ENCODE measurements around the gene NHLH2. TPM values are rescaled to one million over a fixed set of nuclear protein-coding genes. Genes with fewer than 3 reads are reported as not detected.

NHLH2 gene
- total RNA-seq = 0.21 TPM

- DNase-seq = peak; percentile 5
Observed at GRCh38 chr1:115840605-115841460, at the start of gene NHLH2. Gene NHLH2 (minus strand): TSS chr1:115841126. CDS start chr1:115838372, 2,754 bp downstream.

- DNase-seq = no peak
Observed at GRCh38 chr1:115890580-115890979, 49.7 kb upstream of the NHLH2 start.

GRCh38 chr1:115888976-115889375 is 48.0 kb upstream of the NHLH2 start:
- DNase-seq = no peak

- no peak for DNase-seq
Observed at GRCh38 chr1:115882913-115883902, 42.3 kb upstream of the NHLH2 start.

- no peak for DNase-seq
Observed at GRCh38 chr1:115880981-115881672, 40.2 kb upstream of the NHLH2 start.

GRCh38 chr1:115879977-115880376 is 39.1 kb upstream of the NHLH2 start:
- no peak for DNase-seq

- peak; percentile 23 for DNase-seq
Observed at GRCh38 chr1:115877511-115877910, 36.6 kb upstream of the NHLH2 start.

GRCh38 chr1:115874904-115875303 is 34.0 kb upstream of the NHLH2 start:
- no peak for DNase-seq

- no peak for DNase-seq
Observed at GRCh38 chr1:115874497-115874896, 33.6 kb upstream of the NHLH2 start.

GRCh38 chr1:115873184-115873583 is 32.3 kb upstream of the NHLH2 start:
- DNase-seq = no peak

- DNase-seq = no peak
Observed at GRCh38 chr1:115869064-115869463, 28.1 kb upstream of the NHLH2 start.

- DNase-seq = no peak
Observed at GRCh38 chr1:115867216-115867615, 26.3 kb upstream of the NHLH2 start.

- DNase-seq = no peak
Observed at GRCh38 chr1:115865704-115866380, 24.9 kb upstream of the NHLH2 start.

- no peak for DNase-seq
Observed at GRCh38 chr1:115862403-115862802, 21.5 kb upstream of the NHLH2 start.

GRCh38 chr1:115854005-115854404 is 13.1 kb upstream of the NHLH2 start:
- no peak for DNase-seq

GRCh38 chr1:115850937-115851336 is 10.0 kb upstream of the NHLH2 start:
- no peak for DNase-seq

- DNase-seq = no peak
Observed at GRCh38 chr1:115847787-115848186, 6.9 kb upstream of the NHLH2 start.

- no peak for DNase-seq
Observed at GRCh38 chr1:115842948-115843347, 2.0 kb upstream of the NHLH2 start.

GRCh38 chr1:115839679-115840237 is 1.2 kb downstream of the NHLH2 start:
- DNase-seq = peak; percentile 20

GRCh38 chr1:115839029-115839678 is 1.8 kb downstream of the NHLH2 start:
- peak; percentile 49 for DNase-seq
